Measurements from ENCODE around the gene CHIC1.

Gene CHIC1

DNA sequence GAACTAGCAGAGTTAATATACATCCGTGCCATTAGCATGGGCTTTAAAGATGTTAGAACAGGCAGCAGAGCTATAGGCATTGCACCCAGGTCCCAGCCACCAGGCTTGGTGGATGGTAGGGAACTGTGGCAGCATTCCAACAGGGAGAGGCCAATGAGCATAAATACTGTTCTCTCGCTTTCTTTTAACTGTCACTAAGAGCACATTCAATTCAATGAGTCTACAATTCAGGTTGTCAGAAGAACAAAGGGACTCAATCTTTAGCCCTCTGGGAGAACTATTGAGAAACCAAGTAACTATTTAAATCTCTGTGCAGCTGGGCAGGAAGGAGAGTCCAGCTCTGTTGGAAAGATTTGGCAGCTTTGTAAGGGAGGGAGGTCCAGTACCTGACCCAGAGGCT lies 165.6 kb downstream of the CHIC1 start:
- no peaks in the 10 kb centered on the region for H3K9me3 ChIP-seq (ENCODE audit: control insufficient read depth, low read length)
- H3K4me3 ChIP-seq (ENCODE audit: extremely low read depth, insufficient read depth, low read length, poor library complexity, severe bottlenecking): no peak overlapping the region
- 60 to 64% methylated on average over 1 of the region's 2 CpGs for WGBS, 2 experiments (ENCODE audit: insufficient coverage in 2 of 2)
- no peaks in the 10 kb centered on the region for H3K4me1 ChIP-seq (ENCODE audit: control insufficient read depth, insufficient read depth, low read length, poor library complexity, severe bottlenecking)
- no peak overlapping the region for H3K27ac ChIP-seq (ENCODE audit: low read depth, low read length, severe bottlenecking)
- H3K36me3 ChIP-seq (ENCODE audit: control insufficient read depth, insufficient read depth, low read length): no peaks in the 10 kb centered on the region

All from mesodermal cell (in vitro differentiated cells).